ENCODE measurements around the gene RASGRF2. TPM values are rescaled to one million over a fixed set of nuclear protein-coding genes. Genes with fewer than 3 reads are reported as not detected.

The RASGRF2 gene
- polyA plus RNA-seq, 6 donors from 2014 or later, result 0.03 to 0.21 TPM; not detected in 4

DNA sequence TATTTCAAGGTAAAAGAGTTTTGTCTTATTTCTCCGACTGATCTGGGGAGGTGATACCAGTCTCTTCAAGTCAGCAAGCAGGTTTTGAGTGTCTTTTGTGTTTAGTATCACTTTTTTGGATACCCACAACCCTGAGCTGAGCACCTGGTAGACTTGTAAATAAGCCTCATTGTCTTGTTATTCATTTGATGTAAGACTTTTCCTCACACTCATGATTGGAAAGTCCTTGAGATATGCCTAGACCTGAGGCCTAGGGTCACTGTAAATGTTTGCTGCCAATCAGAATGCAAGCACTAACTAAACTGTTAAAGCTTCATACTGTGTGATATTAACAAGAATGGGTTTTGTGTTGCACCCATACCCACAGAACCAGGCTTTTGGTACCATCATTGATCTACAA, 172.2 kb downstream of the RASGRF2 start:
- Mint-ChIP-seq H3K27ac (no peak overlapping the region), H3K4me3 (no peak overlapping the region), H3K4me1 (no peaks in the 10 kb centered on the region), H3K27me3 (peaks cover 4 to 15% (median 10%) of the 10 kb centered on the region in 3 donors), H3K9me3 (peaks cover 0 to 9% (median 7%) of the 10 kb centered on the region in 7 donors), H3K36me3 (no peaks in the 10 kb centered on the region)
- no peak for ATAC-seq (ENCODE audit: low read depth in 2 of 2)
- no peak for DNase-seq

DNA sequence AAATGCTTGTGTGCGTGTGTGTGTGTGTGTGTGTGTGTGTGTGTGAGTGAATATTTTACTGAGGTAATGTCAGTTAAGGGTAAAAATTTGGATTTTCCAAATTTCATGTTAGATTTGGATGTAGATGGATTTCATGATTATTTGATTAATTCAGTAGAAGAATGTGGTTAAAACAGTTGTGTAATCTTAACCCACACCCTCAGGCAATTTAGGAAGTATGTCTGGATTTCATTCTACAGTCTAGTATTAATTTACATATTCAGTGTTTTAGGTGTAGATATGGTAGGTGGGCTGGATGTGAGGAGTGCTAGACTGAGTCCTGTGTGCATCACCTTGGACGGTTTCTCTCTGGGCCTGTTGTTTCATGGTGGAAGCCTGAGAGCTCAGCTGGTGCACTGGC, 173.9 kb downstream of the RASGRF2 start:
- H3K27me3 Mint-ChIP-seq, result peaks cover 0 to 22% (median 6%) of the 10 kb centered on the region in 3 donors
- H3K4me1 Mint-ChIP-seq, result no peaks in the 10 kb centered on the region
- H3K4me3 Mint-ChIP-seq, result peak overlapping the region in 1 of 8 donors; percentile 48
- H3K9me3 Mint-ChIP-seq, result peaks cover 0 to 9% (median 7%) of the 10 kb centered on the region in 7 donors
- DNase-seq (no peak), ATAC-seq (ENCODE audit: low read depth in 2 of 2) (no peak)
- no peaks in the 10 kb centered on the region for H3K36me3 Mint-ChIP-seq
- no peak overlapping the region for H3K27ac Mint-ChIP-seq

- H3K36me3 Mint-ChIP-seq, result no peaks in the 10 kb centered on the region
These were observed 174.4 kb downstream of the RASGRF2 start for GRCh38 chr5:81134566-81134965.

DNA sequence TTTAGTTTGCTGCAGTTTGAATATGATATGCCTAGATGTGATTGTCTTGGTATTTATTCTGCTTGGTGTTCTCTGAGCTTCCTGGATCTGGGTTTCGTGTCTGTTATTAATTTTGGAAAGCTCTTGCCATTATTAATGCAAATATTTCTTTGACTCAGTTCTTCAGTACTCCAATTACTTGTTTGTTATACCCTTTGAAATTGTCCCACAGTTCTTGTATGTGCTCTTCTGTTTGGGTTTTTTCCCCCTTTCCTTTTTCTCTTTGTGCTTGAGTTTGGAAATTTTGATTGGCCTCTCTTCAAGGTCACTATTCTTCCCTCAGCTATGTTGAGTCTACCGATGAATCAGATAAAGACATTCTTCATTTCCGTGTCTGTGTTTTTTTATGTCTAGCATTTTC, 176.4 kb downstream of the RASGRF2 start:
- Mint-ChIP-seq H3K9me3 (peaks cover 0 to 9% (median 7%) of the 10 kb centered on the region in 7 donors), H3K27ac (no peak overlapping the region), H3K36me3 (no peaks in the 10 kb centered on the region), H3K27me3 (peaks cover 3 to 20% (median 6%) of the 10 kb centered on the region in 3 donors), H3K4me1 (no peaks in the 10 kb centered on the region), H3K4me3 (no peak overlapping the region)
- no peak for DNase-seq
- no peak for ATAC-seq (ENCODE audit: low read depth in 2 of 2)

More at GRCh38 chr5:81134566-81134965, 174.4 kb downstream of the RASGRF2 start:
- DNase-seq (no peak), ATAC-seq (ENCODE audit: low read depth in 2 of 2) (no peak)
- Mint-ChIP-seq H3K4me3 (no peak overlapping the region), H3K27me3 (peaks cover 0 to 19% (median 6%) of the 10 kb centered on the region in 3 donors), H3K4me1 (no peaks in the 10 kb centered on the region), H3K27ac (no peak overlapping the region), H3K9me3 (peaks cover 0 to 9% (median 7%) of the 10 kb centered on the region in 7 donors)

GRCh38 chr5:81137833-81138232, 177.7 kb downstream of the RASGRF2 start:
- no peak overlapping the region for H3K4me3 Mint-ChIP-seq
- ATAC-seq (ENCODE audit: low read depth in 2 of 2) (no peak), DNase-seq (no peak)
- no peaks in the 10 kb centered on the region for H3K36me3 Mint-ChIP-seq
- no peaks in the 10 kb centered on the region for H3K4me1 Mint-ChIP-seq
- peaks cover 6 to 23% (median 8%) of the 10 kb centered on the region in 3 donors for H3K27me3 Mint-ChIP-seq
- H3K9me3 Mint-ChIP-seq, result peaks cover 0 to 9% (median 7%) of the 10 kb centered on the region in 7 donors
- no peak overlapping the region for H3K27ac Mint-ChIP-seq

DNA sequence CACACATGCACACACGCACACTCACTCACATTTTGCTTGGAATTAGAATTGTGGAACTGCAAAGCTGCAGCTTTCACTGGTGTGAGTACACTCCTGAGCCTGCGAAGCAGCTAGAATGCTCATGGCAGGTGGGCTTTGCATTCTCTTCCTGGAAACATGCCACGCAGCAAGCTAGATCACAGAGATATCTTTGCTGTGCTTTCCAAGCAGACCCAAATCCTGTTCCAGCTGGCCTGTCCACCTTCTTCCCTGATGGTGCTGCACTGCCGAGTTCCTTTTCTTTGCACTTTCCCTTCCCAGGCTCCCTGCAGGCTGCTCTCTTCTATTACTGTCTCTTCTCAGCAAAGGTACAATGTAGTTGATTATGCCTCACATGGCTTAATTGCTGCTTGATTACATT, 180.3 kb downstream of the RASGRF2 start:
- Mint-ChIP-seq H3K4me3 (no peak overlapping the region), H3K36me3 (no peaks in the 10 kb centered on the region), H3K27ac (no peak overlapping the region), H3K9me3 (peaks cover 0 to 9% (median 6%) of the 10 kb centered on the region in 7 donors), H3K4me1 (no peaks in the 10 kb centered on the region), H3K27me3 (peaks cover 8 to 23% (median 8%) of the 10 kb centered on the region in 3 donors)
- DNase-seq (no peak), ATAC-seq (ENCODE audit: low read depth in 2 of 2) (no peak)

DNA sequence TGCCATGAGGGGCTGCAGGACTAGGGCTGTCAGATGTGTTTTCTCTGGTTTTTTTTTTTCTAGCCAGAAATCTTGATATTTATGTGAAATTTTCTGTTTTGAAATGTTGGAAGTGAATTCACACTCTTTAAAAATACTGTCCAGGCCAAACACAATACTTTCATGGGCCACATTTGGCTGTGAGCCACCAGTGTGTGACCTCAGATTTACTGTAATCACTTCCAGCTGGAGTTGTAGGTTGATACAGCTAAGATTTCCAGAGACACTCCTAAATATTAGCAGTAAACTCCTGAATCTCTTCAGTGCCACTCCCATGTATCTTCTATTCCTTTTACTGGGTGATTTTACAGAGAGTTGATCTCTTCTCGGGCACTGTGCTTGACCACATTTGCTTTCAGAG, 180.8 kb downstream of the RASGRF2 start:
- Mint-ChIP-seq H3K4me3 (no peak overlapping the region), H3K9me3 (peaks cover 0 to 9% (median 6%) of the 10 kb centered on the region in 7 donors), H3K4me1 (no peaks in the 10 kb centered on the region), H3K27me3 (peaks cover 8 to 23% (median 9%) of the 10 kb centered on the region in 3 donors), H3K36me3 (no peaks in the 10 kb centered on the region), H3K27ac (no peak overlapping the region)
- ATAC-seq (ENCODE audit: low read depth in 2 of 2) (no peak), DNase-seq (no peak)

DNA sequence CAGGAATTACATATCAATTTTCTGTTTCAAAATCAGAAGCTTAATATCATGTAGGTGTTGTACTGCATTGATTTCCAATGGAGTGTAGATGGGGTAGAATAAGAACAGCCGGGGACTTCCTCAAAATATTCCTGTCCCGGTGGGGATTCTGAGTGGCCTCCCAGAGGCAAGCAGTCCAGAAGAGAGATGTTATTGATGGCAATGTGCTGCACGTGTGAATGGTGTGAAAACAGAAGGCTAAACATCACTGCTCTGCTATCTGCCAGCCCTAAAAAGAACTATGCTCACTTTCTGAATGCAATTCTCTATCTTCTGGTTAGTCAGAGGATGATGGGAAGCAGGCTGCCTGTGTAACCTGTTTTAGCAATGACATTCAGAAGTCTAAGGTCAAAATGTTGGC, 181.9 kb downstream of the RASGRF2 start:
- Mint-ChIP-seq H3K4me1 (no peaks in the 10 kb centered on the region), H3K9me3 (peaks cover 0 to 2% (median 0%) of the 10 kb centered on the region in 7 donors), H3K36me3 (no peaks in the 10 kb centered on the region), H3K27me3 (peaks cover 4 to 23% (median 8%) of the 10 kb centered on the region in 3 donors), H3K4me3 (no peak overlapping the region), H3K27ac (no peak overlapping the region)
- ATAC-seq (ENCODE audit: low read depth in 2 of 2) (no peak), DNase-seq (no peak)

DNA sequence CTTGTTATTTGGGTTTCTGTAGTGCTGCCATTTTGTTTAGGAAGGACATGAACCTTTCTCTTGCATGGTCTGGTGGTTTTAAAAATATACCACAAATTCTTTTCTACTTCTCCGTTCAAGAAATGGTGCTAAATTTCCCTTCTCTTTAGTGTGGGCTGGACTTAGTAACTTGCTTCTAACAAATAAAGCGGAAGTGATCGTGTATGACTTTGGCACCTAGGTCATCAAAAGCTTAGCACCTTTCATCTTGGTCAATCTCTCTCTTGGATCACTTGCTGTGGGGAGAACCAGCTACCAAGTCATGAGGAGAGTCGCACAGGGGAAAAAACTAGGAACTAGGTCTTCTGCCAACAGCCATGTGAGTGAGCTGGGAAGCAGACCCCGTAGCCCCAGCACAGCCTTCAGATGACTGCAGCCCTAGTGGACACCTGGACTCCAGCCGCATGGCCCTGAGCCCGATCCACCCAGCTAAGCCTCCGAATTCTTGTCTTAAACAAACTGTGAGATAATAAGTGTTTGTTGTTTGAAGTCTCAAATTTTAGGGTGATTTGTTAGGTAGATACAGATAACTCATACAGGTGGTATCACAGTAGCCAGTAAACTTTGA, 185.3 kb downstream of the RASGRF2 start:
- H3K36me3 Mint-ChIP-seq, result no peaks in the 10 kb centered on the region
- H3K9me3 Mint-ChIP-seq, result no peaks in the 10 kb centered on the region
- H3K27ac Mint-ChIP-seq, result no peak overlapping the region
- no peak for ATAC-seq (ENCODE audit: low read depth in 2 of 2)
- no peaks in the 10 kb centered on the region for H3K4me1 Mint-ChIP-seq
- H3K27me3 Mint-ChIP-seq, result peaks cover 4 to 13% (median 8%) of the 10 kb centered on the region in 3 donors
- no peak overlapping the region for H3K4me3 Mint-ChIP-seq
- no peak for DNase-seq

- Mint-ChIP-seq H3K27ac (no peak overlapping the region), H3K4me1 (no peaks in the 10 kb centered on the region), H3K36me3 (no peaks in the 10 kb centered on the region), H3K9me3 (no peaks in the 10 kb centered on the region), H3K27me3 (peaks cover 4 to 8% (median 8%) of the 10 kb centered on the region in 3 donors), H3K4me3 (no peak overlapping the region)
- no peak for DNase-seq
- ATAC-seq (ENCODE audit: low read depth in 2 of 2), result no peak
These were observed 185.9 kb downstream of the RASGRF2 start for GRCh38 chr5:81146031-81146430.

GRCh38 chr5:81147011-81147885, 187.1 kb downstream of the RASGRF2 start:
- Mint-ChIP-seq H3K4me3 (peak overlapping the region in 1 of 8 donors; percentile 30), H3K27me3 (peaks cover 0 to 4% (median 0%) of the 10 kb centered on the region in 3 donors), H3K9me3 (no peaks in the 10 kb centered on the region), H3K27ac (no peak overlapping the region), H3K36me3 (no peaks in the 10 kb centered on the region), H3K4me1 (no peaks in the 10 kb centered on the region)
- no peak for DNase-seq
- ATAC-seq (ENCODE audit: low read depth in 2 of 2), result no peak

GRCh38 chr5:81147886-81148571, 187.9 kb downstream of the RASGRF2 start:
- Mint-ChIP-seq H3K27ac (no peak overlapping the region), H3K4me1 (no peaks in the 10 kb centered on the region), H3K9me3 (peaks cover 0 to 1% (median 0%) of the 10 kb centered on the region in 7 donors), H3K36me3 (no peaks in the 10 kb centered on the region), H3K27me3 (peaks cover 0 to 4% (median 0%) of the 10 kb centered on the region in 3 donors), H3K4me3 (peak overlapping the region in 1 of 8 donors; percentile 30)
- ATAC-seq (ENCODE audit: low read depth in 2 of 2) (no peak), DNase-seq (no peak)

GRCh38 chr5:81151546-81151945, 191.4 kb downstream of the RASGRF2 start:
- no peak for ATAC-seq (ENCODE audit: low read depth in 2 of 2)
- peaks cover 0 to 8% of the 10 kb centered on the region in 2 donors for H3K36me3 Mint-ChIP-seq

More at GRCh38 chr5:81151546-81151945, 191.4 kb downstream of the RASGRF2 start:
- Mint-ChIP-seq H3K27me3 (no peaks in the 10 kb centered on the region), H3K27ac (no peak overlapping the region), H3K9me3 (peaks cover under 1 to 28% (median 9%) of the 10 kb centered on the region in 7 donors), H3K4me1 (peaks cover 0 to 5% (median 3%) of the 10 kb centered on the region in 3 donors), H3K4me3 (no peak overlapping the region)
- DNase-seq, result no peak
